ENCODE results near the gene RAMP1.

GRCh38 chr2:237879058-237879430, 19.6 kb downstream of the RAMP1 start:
- no peak for TF ChIP-seq RCOR1 (IDR thresholded peaks at IDR 0.05; ENCODE audit: insufficient replicate concordance, low read length)
- no peak for TF ChIP-seq CEBPB (IDR thresholded peaks at IDR 0.05; ENCODE audit: low read depth, low read length)
- TF ChIP-seq POLR2A (IDR thresholded peaks at IDR 0.05; ENCODE audit: low read depth, low read length): no peak
- TF ChIP-seq CTCF (conservative IDR thresholded peaks at IDR 0.05; ENCODE audit: low read depth, low read length): no peak
- TF ChIP-seq NFE2L2 (IDR thresholded peaks at IDR 0.05; ENCODE audit: low read depth, low read length): no peak
- no peak for TF ChIP-seq USF2 (IDR thresholded peaks at IDR 0.05; ENCODE audit: low read depth, low read length)
